Prostate gland (tissue), 2 donors: ENCODE results near the gene GALNT13.

Experiments
- POLR2A ChIP-seq: fragments of 450-650 bp; IDR thresholded peaks from one replicate; pipeline ENCODE4 v1.6.1; 2016; ENCODE audit warnings: antibody characterized with exemption, mild to moderate bottlenecking
- POLR2AphosphoS5 ChIP-seq: sonication (generic); formaldehyde crosslinking; IDR thresholded peaks from one replicate; pipeline ENCODE4 v1.6.1; 2017; ENCODE audit warnings: antibody characterized with exemption
- TF ChIP-seq, protein P1 (sequence below), 4 experiments: fragments of 200-600 bp in 2 of 4; fragments of 450-650 bp in 2 of 4; sonication (generic) in 2 of 4; IDR thresholded peaks; 1 replicate in 3 of 4; 2 replicates in 1 of 4; pipeline ENCODE4 v1.5.1; 2016 to 2019; ENCODE audit warnings: antibody characterized with exemption in 4 of 4, mild to moderate bottlenecking in 2 of 4, moderate library complexity in 2 of 4

DNA sequence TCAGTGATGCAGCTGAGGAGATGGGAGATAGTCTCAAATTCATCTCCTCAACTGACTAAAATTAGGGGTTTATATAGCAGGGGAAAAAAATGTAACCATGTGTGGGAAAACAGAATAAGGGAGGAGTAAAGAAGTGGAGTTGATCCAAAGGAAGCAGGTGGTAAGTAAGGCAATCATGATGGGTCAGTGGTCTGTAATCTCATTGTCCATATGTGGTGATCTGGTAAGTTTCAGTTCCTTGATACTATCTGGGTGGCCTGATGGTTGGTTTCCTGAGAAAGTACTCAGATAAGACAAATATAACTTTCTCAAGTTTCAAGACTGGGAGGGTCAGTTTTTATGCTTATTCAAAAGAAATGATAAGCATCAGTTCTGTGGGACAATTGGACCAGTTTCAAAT lies 514.5 kb downstream of the GALNT13 start:
- TF ChIP-seq, protein P1, sequence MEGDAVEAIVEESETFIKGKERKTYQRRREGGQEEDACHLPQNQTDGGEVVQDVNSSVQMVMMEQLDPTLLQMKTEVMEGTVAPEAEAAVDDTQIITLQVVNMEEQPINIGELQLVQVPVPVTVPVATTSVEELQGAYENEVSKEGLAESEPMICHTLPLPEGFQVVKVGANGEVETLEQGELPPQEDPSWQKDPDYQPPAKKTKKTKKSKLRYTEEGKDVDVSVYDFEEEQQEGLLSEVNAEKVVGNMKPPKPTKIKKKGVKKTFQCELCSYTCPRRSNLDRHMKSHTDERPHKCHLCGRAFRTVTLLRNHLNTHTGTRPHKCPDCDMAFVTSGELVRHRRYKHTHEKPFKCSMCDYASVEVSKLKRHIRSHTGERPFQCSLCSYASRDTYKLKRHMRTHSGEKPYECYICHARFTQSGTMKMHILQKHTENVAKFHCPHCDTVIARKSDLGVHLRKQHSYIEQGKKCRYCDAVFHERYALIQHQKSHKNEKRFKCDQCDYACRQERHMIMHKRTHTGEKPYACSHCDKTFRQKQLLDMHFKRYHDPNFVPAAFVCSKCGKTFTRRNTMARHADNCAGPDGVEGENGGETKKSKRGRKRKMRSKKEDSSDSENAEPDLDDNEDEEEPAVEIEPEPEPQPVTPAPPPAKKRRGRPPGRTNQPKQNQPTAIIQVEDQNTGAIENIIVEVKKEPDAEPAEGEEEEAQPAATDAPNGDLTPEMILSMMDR (IDR thresholded peaks at IDR 0.05), result no peak
- TF ChIP-seq POLR2A (no peak), POLR2AphosphoS5 (no peak)
